Tibial nerve (tissue), 4 donors: ENCODE data around the gene SHC1. TPM values are rescaled to one million over a fixed set of nuclear protein-coding genes. Genes with fewer than 3 reads are reported as not detected.

ENCODE experiments used
- DNase-seq, 2 donors: peaks; one replicate each; pipeline ENCODE4 v3.0.0-alpha.2; 2019; ENCODE audit warnings: low spot score in 2 of 2
- H3K27ac ChIP-seq, 4 donors: fragments of 200-600 bp; sonication (generic) in 3 of 4; one replicate each; pipeline ENCODE4 v1.5.1; 2017 to 2019; ENCODE audit warnings: mild to moderate bottlenecking in 1 of 4
- H3K27me3 ChIP-seq, 2 donors: fragments of 200-600 bp; sonication (generic) in 1 of 2; one replicate each; pipeline versions ENCODE4 v1.5.1 to v1.6.0; 2017 to 2019
- H3K36me3 ChIP-seq, 3 donors: fragments of 200-600 bp; sonication (generic); one replicate each; pipeline ENCODE4 v1.5.1; 2018 to 2019
- H3K4me1 ChIP-seq, 4 donors: fragments of 200-600 bp; sonication (generic) in 3 of 4; one replicate each; pipeline ENCODE4 v1.5.1; 2017 to 2019
- H3K4me3 ChIP-seq, 4 donors: fragments of 200-600 bp; sonication (generic) in 3 of 4; one replicate each; pipeline ENCODE4 v1.5.1; 2017 to 2019; ENCODE audit warnings: mild to moderate bottlenecking in 1 of 4, moderate library complexity in 1 of 4
- H3K9me3 ChIP-seq, 4 donors: fragments of 200-600 bp; sonication (generic) in 3 of 4; one replicate each; pipeline ENCODE4 v1.5.1; 2017 to 2019
- CTCF ChIP-seq, 5 experiments: fragments of 200-600 bp in 3 of 5; fragments of 450-650 bp in 2 of 5; sonication (generic) in 3 of 5; IDR thresholded peaks; one replicate each; pipeline ENCODE4 v1.5.1; 2016 to 2019; ENCODE audit warnings: antibody characterized with exemption in 5 of 5, mild to moderate bottlenecking in 3 of 5, moderate library complexity in 2 of 5
- EP300 ChIP-seq, 2 donors: sonication (generic); formaldehyde crosslinking; IDR thresholded peaks; one replicate each; pipeline ENCODE4 v1.6.1; 2017; ENCODE audit warnings: antibody characterized with exemption in 2 of 2, mild to moderate bottlenecking in 1 of 2
- POLR2A ChIP-seq, 2 donors: fragments of 450-650 bp; IDR thresholded peaks; one replicate each; pipeline ENCODE4 v1.6.1; 2017; ENCODE audit warnings: antibody characterized with exemption in 2 of 2, mild to moderate bottlenecking in 2 of 2, moderate library complexity in 2 of 2
- WGBS, 2 donors: methylation state at CpG; one replicate each; pipeline ENCODE4 v1.1.5; 2018; 5-methylcytosine and 5-hydroxymethylcytosine counted together
- total RNA-seq, 4 donors: library from RNA; depleted of rRNA; stranded (reverse); fragments of >200 nt; gene quantifications; one replicate each; pipeline ENCODE4 v1.1.0, GENCODE V29; 2016

The SHC1 gene
- total RNA-seq, 4 donors from 2014 or later: 82.9 to 168 (median 101) TPM

DNA sequence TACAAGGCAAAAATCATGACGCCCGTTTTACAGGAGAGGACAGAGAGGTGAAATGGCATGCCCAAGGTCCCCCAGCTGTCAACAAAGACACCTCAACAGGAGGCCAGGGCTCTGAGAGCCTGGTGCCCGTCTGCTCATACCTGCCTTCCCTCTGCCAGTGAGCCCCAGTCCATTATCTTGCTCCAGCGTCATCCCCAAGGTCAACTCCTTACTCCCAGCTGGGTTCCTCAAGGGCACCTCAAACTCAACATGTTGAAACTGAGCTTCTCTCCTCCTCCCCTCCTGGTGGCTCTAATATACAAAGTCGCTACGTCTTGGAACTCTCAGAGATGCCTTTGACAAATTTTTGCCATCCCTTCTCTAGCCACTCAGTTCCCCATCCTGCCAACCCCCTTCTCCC lies 17.9 kb downstream of the SHC1 start:
- WGBS, 2 donors: 82 to 84% methylated on average over 6 of the region's 6 CpGs
- no peak overlapping the region for H3K27ac ChIP-seq
- peaks cover 0 to 57% (median 44%) of the 10 kb centered on the region in 4 donors for H3K4me1 ChIP-seq
- TF ChIP-seq POLR2A (IDR thresholded peaks at IDR 0.05): no peak
- no peak for TF ChIP-seq EP300 (IDR thresholded peaks at IDR 0.05)
- no peak for TF ChIP-seq CTCF (IDR thresholded peaks at IDR 0.05)
- H3K9me3 ChIP-seq: no peaks in the 10 kb centered on the region
- H3K36me3 ChIP-seq: peaks cover 0 to 37% (median 6%) of the 10 kb centered on the region in 3 donors
- no peak overlapping the region for H3K4me3 ChIP-seq
- no peak for DNase-seq
- H3K27me3 ChIP-seq: no peaks in the 10 kb centered on the region

DNA sequence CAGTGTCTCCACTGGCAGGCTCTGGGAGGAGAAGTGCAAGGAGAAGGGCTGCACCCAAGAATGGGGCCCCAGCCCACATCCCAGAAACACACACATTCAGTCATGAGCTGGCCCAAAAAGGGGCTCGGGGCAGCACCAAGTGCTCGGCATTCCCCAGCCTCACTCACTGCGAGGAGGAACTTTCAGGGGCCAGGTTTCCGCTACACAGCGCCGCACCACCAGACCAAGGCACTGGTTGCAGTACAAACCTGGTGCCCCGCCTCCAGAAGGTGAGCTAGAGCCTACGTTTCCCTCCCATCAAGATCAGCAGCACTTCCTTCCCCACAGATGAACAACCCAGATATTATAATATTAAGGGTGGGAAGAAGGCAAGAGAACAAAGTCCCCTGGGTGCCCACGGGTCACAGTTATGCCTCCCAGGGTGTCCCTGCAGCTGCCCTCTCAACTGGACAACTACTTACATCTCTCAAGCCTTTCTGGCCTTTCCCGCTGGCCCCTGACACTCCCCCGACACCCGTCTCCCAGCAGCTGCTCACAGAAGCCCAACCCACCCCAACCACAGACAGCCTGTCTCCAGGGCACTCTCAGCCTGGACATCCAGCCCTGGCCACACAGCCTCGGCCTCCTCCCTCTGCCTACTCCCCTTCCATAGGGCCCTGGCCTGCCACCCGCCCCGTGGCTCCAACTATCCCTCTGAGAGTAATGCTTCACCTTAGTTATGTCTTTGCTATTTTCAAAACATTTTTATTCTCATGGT lies 18.5 kb downstream of the SHC1 start:
- H3K4me1 ChIP-seq: peaks cover 0 to 52% (median 41%) of the 10 kb centered on the region in 4 donors
- TF ChIP-seq CTCF (IDR thresholded peaks at IDR 0.05): no peak
- no peak for TF ChIP-seq POLR2A (IDR thresholded peaks at IDR 0.05)
- no peak for TF ChIP-seq EP300 (IDR thresholded peaks at IDR 0.05)
- no peak for DNase-seq
- H3K27me3 ChIP-seq: no peaks in the 10 kb centered on the region
- peaks cover 0 to 42% (median 6%) of the 10 kb centered on the region in 3 donors for H3K36me3 ChIP-seq
- H3K4me3 ChIP-seq: no peak overlapping the region
- H3K27ac ChIP-seq: no peak overlapping the region
- H3K9me3 ChIP-seq: no peaks in the 10 kb centered on the region
- 62 to 67% methylated on average over 14 to 15 of the region's 15 CpGs for WGBS, 2 donors

GRCh38 chr1:154948079-154948478 lies 22.5 kb downstream of the SHC1 start:
- H3K4me1 ChIP-seq: peaks cover 0 to 37% (median 19%) of the 10 kb centered on the region in 4 donors
- WGBS, 2 donors: 93% methylated on average over 10 to 11 of the region's 11 CpGs
- H3K27ac ChIP-seq: no peak overlapping the region
- no peaks in the 10 kb centered on the region for H3K27me3 ChIP-seq
- DNase-seq: no peak
- peaks cover 0 to 67% (median 10%) of the 10 kb centered on the region in 3 donors for H3K36me3 ChIP-seq
- H3K4me3 ChIP-seq: no peak overlapping the region
- no peaks in the 10 kb centered on the region for H3K9me3 ChIP-seq
- TF ChIP-seq CTCF (IDR thresholded peaks at IDR 0.05): no peak
- TF ChIP-seq EP300 (IDR thresholded peaks at IDR 0.05): no peak
- no peak for TF ChIP-seq POLR2A (IDR thresholded peaks at IDR 0.05)

DNA sequence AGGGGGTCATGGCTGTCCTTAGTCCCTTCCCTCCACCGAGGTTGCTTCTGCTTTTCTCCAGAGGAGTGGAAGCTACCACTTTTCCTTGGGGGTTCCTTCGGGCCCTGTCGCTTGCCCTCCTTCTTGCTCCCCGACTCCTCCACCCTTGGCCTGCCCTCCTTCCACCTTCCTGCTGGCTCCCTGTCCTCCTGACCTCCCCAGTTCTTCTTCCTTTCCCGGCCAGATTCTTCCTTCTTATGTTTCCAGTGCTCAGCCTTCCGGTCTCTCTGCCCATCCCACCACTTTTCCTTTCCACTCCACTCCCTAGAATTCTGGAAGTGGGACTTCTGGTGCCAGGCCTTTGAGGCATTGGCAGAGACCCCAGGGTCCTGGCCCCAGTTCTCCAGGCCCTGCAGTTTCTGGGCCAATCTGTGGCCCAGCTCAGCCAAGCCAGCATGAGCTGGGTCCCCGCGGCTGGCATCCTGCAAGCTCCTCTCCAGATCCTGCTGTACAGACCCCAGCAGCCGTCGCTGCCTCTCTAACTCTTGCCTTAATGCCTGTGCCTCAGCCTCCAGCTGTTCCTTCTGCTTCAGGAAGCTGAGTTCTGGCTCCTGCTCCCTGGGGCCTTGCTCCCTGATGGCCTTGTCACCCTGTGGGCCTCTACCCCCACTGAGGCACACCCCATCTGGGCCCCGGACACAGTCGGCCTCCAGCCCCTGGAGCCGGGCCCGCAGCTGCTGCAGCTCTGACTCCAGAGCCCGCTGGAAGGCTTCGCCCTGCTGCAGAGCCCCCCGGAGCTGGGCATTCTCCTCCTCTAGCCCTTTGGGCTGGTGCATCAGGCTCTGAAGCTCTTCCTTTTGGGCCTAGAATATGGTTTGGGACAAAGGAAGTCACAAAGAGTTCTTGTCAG lies 24.3 kb downstream of the SHC1 start:
- WGBS, 2 donors: 74 to 80% methylated on average over 10 of the region's 17 CpGs

More for the DNA sequence above, 24.3 kb downstream of the SHC1 start:
- TF ChIP-seq EP300 (IDR thresholded peaks at IDR 0.05) (no peak), POLR2A (IDR thresholded peaks at IDR 0.05) (no peak), CTCF (IDR thresholded peaks at IDR 0.05) (no peak)
- peaks cover 0 to 38% (median 17%) of the 10 kb centered on the region in 4 donors for H3K4me1 ChIP-seq
- no peak overlapping the region for H3K4me3 ChIP-seq
- no peaks in the 10 kb centered on the region for H3K27me3 ChIP-seq
- H3K36me3 ChIP-seq: peaks cover 0 to 59% (median 9%) of the 10 kb centered on the region in 3 donors
- H3K27ac ChIP-seq: peak overlapping the region in 1 of 4 donors; percentile 52
- DNase-seq: no peak
- no peaks in the 10 kb centered on the region for H3K9me3 ChIP-seq
